ENCODE results near the gene ST6GALNAC4. TPM values are rescaled to one million over a fixed set of nuclear protein-coding genes. Genes with fewer than 3 reads are reported as not detected.

Gene ST6GALNAC4
- total and polyA plus RNA-seq, 10 of the 15 experiments (the other 5 are each of a cell fraction or from before 2014, with no cell fraction given): 4.2 to 63.2 (median 35.2) TPM

GRCh38 chr9:127868278-127868902 is 48.5 kb downstream of the ST6GALNAC4 start (continued):
- TF ChIP-seq ETV6 (conservative IDR thresholded peaks at IDR 0.05 in 1 of 2, IDR thresholded peaks at IDR 0.05 in 1 of 2; ENCODE audit: borderline replicate concordance in 1 of 2, low read depth in 1 of 2): no peak
- TF ChIP-seq SUPT20H (IDR thresholded peaks at IDR 0.05; ENCODE audit: borderline replicate concordance, control insufficient read depth, low read depth, low read length): no peak
- TF ChIP-seq TAF1 (IDR thresholded peaks at IDR 0.05; ENCODE audit: borderline replicate concordance, low read depth, low read length): no peak
- no peak for TF ChIP-seq MXI1 (IDR thresholded peaks at IDR 0.05; ENCODE audit: low read depth, low read length)
- TF ChIP-seq MEF2A (IDR thresholded peaks at IDR 0.05; ENCODE audit: insufficient read depth, low read depth, low read length): no peak
- TF ChIP-seq ASH2L (IDR thresholded peaks at IDR 0.05; ENCODE audit: borderline replicate concordance, low read depth): no peak

GRCh38 chr9:127867356-127868277 is 49.2 kb downstream of the ST6GALNAC4 start:
- FAIRE-seq (no peak), ATAC-seq (no peak), DNase-seq (ENCODE audit: low read depth, low spot score) (no peak)
- H3K27ac ChIP-seq (ENCODE audit: control insufficient read depth, insufficient read depth): no peak overlapping the region
- H3K4me1 ChIP-seq (ENCODE audit: control insufficient read depth, insufficient read depth, low read length): peaks cover 23% of the 10 kb centered on the region
- in situ Hi-C loops (cut with MboI): no loop called here
- no TSS peak for BruUV-seq (replicated peaks)
- no peaks in the 10 kb centered on the region for H3K9me3 ChIP-seq (replicated peaks; ENCODE audit: control insufficient read depth, insufficient read depth, low read length)
- SMC1A ChIA-PET (ENCODE audit: uncharacterized antibody, unreplicated experiment): interaction anchor here (1.6 kb wide), 1 partner anchor 48 kb away, joined by 7 read pairs; the partner anchor contains the start of gene ST6GALNAC4
- intact Hi-C loops (cut with micrococcal nuclease; ENCODE audit: unreplicated experiment): loop anchor here (5.0 kb wide), 1 partner anchor 80 kb away; the partner anchor contains the start of gene CDK9
- H3K4me3 ChIP-seq: no peak overlapping the region
- no peaks in the 10 kb centered on the region for H3K27me3 ChIP-seq (replicated peaks in 1 of 2; ENCODE audit: control insufficient read depth in 2 of 2, insufficient read depth in 2 of 2, low read length in 1 of 2)
- CTCF ChIA-PET: interaction anchor here (1.4 to 6.2 kb wide), 3 partner anchors 31 to 132 kb away, joined by 3 to 91 read pairs (median 11); partner anchors contain the start of genes ST6GALNAC4 and TOR2A
- no peaks in the 10 kb centered on the region for H3K36me3 ChIP-seq (ENCODE audit: control insufficient read depth in 2 of 2, insufficient read depth in 2 of 2, low read length in 1 of 2)
- POLR2A ChIA-PET: interaction anchor here (0.6 kb wide), 1 partner anchor 11 kb away, joined by 3 read pairs; no protein-coding TSS in a partner anchor
- H4K20me1 ChIP-seq (ENCODE audit: control insufficient read depth, insufficient read depth): no peaks in the 10 kb centered on the region
- H2AFZ ChIP-seq (ENCODE audit: control insufficient read depth, low read depth, low read length): no peak overlapping the region
- TF ChIP-seq NFIC (IDR thresholded peaks at IDR 0.05; ENCODE audit: low read depth, low read length) (no peak), IRF3 (IDR thresholded peaks at IDR 0.05) (no peak)
- WGBS (ENCODE audit: insufficient coverage, insufficient replicate concordance, low lambda C conversion rate, missing lambda C conversion rate): 87% methylated on average over 29 of the region's 30 CpGs
- RAD21 ChIA-PET (ENCODE audit: unreplicated experiment): interaction anchor here (0.6 to 1.4 kb wide), 2 partner anchors 16 to 133 kb away, joined by 3 to 4 read pairs; partner anchors contain the start of gene TOR2A
- H3K4me2 ChIP-seq (ENCODE audit: control insufficient read depth, insufficient read depth): no peak overlapping the region
- no peak overlapping the region for H3K9ac ChIP-seq (ENCODE audit: control insufficient read depth, insufficient read depth, low read length)
- H3K79me2 ChIP-seq (ENCODE audit: control insufficient read depth, insufficient read depth, low read length): no peaks in the 10 kb centered on the region
